ENCODE results near the gene PIM3. TPM values are rescaled to one million over a fixed set of nuclear protein-coding genes. Genes with fewer than 3 reads are reported as not detected.

PIM3 gene
- total RNA-seq: 28.2 and 34.4 TPM in 2 replicates

DNA sequence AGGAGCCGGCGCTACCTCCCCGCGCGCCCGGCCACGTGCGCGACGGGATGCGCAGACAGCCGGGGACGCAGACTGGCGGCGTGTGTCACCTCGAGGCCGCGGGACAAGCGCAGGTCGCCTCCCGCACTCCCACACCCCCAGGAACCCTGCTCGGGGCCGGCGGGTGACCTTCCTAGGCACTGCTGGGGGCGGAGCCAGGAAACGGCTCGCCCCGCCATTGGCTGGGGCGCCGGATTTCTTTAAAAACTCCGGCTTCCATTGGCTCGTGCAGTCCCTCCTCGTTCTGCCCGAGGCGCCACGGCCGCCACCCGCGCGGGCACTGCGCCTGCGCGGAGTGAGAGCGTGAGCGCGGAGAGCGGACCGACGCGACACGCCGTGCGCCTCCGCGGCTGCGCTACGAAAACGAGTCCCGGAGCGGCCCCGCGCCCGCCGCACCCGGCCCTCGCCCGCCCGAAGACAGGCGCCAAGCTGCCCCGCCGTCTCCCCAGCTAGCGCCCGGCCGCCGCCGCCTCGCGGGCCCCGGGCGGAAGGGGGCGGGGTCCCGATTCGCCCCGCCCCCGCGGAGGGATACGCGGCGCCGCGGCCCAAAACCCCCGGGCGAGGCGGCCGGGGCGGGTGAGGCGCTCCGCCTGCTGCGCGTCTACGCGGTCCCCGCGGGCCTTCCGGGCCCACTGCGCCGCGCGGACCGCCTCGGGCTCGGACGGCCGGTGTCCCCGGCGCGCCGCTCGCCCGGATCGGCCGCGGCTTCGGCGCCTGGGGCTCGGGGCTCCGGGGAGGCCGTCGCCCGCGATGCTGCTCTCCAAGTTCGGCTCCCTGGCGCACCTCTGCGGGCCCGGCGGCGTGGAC, at the start of gene PIM3:
Gene PIM3 (plus strand): TSS at position 614 of the 846 bp plus-strand sequence. CDS start 176 bp downstream, at position 790.

DNA sequence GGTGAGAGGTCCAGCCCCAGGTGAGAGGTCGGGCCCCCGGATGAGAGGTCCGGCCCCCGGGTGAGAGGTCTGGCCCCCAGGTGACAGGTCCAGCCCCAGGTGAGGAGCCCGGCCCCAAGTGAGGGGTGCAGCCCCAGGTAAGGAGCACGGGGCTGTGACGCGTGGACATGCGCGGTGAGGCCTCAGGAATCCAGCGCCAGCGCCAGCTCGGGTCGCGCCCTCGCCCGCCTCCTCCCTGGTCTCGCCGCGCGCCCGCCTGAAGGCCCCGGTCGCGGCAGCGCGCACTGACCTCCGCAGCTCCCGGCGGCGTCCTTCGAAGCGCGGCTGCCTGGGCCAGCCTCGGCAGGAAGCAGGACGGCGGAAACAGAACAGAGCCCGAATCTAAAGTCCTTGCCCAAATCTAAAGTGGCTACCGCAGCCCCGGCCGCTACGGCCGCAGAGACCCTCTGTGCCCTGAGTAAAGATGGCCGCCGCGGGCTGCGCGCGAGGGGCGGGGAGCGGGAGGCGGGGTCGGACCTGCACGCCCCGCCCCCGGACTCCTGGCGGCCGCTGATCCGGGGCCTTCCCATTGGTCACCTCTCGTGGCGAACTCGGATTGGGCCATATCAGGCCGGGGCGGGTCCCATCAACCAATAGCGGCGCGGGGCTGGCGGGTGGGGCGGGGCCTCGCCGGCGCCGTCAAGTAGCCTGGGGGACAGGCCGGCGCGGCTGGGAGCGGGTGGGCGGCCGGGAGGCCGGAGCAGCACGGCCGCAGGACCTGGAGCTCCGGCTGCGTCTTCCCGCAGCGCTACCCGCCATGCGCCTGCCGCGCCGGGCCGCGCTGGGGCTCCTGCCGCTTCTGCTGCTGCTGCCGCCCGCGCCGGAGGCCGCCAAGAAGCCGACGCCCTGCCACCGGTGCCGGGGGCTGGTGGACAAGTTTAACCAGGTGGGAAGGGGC, 42.3 kb upstream of the PIM3 start, which contains the start of the genes ALG12 and CRELD2:
Gene ALG12 (minus strand): TSS at position 465 of the 937 bp plus-strand sequence. CDS start 4,673 bp downstream, outside the sequence.
Gene CRELD2 (plus strand): TSS at position 661 of the 937 bp plus-strand sequence. CDS start 136 bp downstream, at position 797.

DNA sequence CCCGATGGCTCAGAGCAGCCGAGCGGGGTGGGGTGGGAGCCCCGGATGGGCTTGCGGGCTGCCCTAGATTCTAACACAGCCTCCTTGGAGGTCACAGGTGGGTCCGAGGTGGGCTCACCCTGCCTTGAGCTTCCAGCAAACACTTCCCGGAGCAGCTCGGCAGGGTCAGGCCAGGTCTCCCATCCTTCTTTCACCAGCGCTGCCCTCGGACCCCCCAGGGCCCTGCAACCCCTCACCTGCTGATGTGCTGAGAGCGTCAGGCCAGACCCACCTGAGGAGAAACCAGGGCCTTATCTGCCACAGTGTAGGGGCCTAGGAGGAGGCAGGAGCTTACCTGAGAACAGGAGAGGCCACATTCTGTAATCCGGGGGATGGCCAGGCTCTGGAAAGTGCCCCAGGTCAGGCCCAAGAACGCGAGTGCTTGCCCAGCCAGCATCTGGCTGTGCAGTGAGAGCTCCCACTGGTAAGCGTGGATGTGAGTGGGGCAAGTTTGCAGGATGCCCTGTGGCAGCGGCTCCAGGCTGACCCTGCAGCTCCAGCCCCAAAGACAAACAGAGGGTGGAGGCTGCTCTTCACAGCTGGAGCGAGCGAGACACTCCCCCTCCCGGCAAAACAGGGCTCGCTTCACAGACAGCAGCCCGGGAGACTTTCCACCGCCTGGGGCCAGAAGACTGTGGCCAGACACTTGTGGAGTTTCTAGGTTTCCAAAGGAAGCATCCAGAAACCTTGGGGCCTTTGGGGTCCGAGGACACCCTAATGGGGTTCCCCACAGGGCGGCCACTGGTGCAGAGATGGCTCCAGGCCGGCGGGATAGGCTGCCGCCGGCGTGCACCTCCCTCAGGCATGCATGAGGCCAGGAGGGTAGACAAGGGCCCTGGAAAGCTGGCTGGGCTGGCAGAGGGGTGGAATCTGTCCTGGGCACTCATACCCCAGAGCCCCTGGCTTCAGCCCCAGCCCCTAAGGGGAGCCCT, 51.9 kb downstream of the PIM3 start, which contains the start of gene IL17REL:
Gene IL17REL (minus strand): TSS at position 555 of the 971 bp plus-strand sequence. CDS start 119 bp downstream, at position 436.

Other genes starting within 250 kb of the PIM3 start
- 27.0 and 35.7 TPM in 2 replicates for gene BRD1, start 132.9 kb upstream of the PIM3 start, total RNA-seq
- gene ZBED4, start 106.9 kb upstream of the PIM3 start, total RNA-seq: 9.8 and 22.7 TPM in 2 replicates
- gene ALG12, start 42.3 kb upstream of the PIM3 start, total RNA-seq: 21.9 and 23.2 TPM in 2 replicates
- 136 and 159 TPM in 2 replicates for gene CRELD2, start 42.1 kb upstream of the PIM3 start, total RNA-seq
- 0.09 TPM in 1 of 2 replicates, not detected in the other for gene IL17REL, start 52.0 kb downstream of the PIM3 start, total RNA-seq
- not detected in 2 replicates for gene TTLL8, start 97.5 kb downstream of the PIM3 start, total RNA-seq
- 0.18 and 0.59 TPM in 2 replicates for gene MLC1, start 124.7 kb downstream of the PIM3 start, total RNA-seq
- 2.1 and 14.8 TPM in 2 replicates for gene MOV10L1, start 129.2 kb downstream of the PIM3 start, total RNA-seq
- gene PANX2, start 210.0 kb downstream of the PIM3 start, total RNA-seq: 1.5 and 2.0 TPM in 2 replicates
- 19.9 and 32.9 TPM in 2 replicates for gene TRABD, start 225.1 kb downstream of the PIM3 start, total RNA-seq
- 22.7 and 24.3 TPM in 2 replicates for gene SELENOO, start 240.2 kb downstream of the PIM3 start, total RNA-seq